DMS153 treated with DMSO at 0.1 percent for 48 hours (cell line): Measurements from ENCODE around the gene AIF1L.
"Not testable (repeated sequence)": the region's sequence is repeated elsewhere in the genome, so short reads cannot be mapped to it uniquely, and the experiment has no call there.

Experiments
- DNase-seq: peaks from one replicate; lab custom pipeline; 2025; ENCODE audit not compliant: unreplicated experiment; lab: John Stamatoyannopoulos, UW

Gene AIF1L

GRCh38 chr9:131098391-131099101 is 2.2 kb downstream of the AIF1L start:
- DNase-seq: no peak

- DNase-seq: no peak
Observed at GRCh38 chr9:131099102-131099606, 2.8 kb downstream of the AIF1L start.

GRCh38 chr9:131099845-131100244 is 3.5 kb downstream of the AIF1L start:
- DNase-seq: not testable (repeated sequence)

GRCh38 chr9:131100445-131100844 is 4.1 kb downstream of the AIF1L start:
- DNase-seq: no peak

GRCh38 chr9:131101207-131101964 is 5.1 kb downstream of the AIF1L start:
- no peak for DNase-seq

GRCh38 chr9:131103024-131103423 is 6.7 kb downstream of the AIF1L start:
- DNase-seq: no peak

GRCh38 chr9:131103535-131103934 is 7.2 kb downstream of the AIF1L start:
- no peak for DNase-seq

GRCh38 chr9:131104016-131104740 is 7.8 kb downstream of the AIF1L start:
- no peak for DNase-seq

GRCh38 chr9:131105952-131106351 is 9.6 kb downstream of the AIF1L start:
- no peak for DNase-seq

- no peak for DNase-seq
Observed at GRCh38 chr9:131107760-131108159, 11.4 kb downstream of the AIF1L start.

- no peak for DNase-seq
Observed at GRCh38 chr9:131111186-131111853, 15.0 kb downstream of the AIF1L start.

GRCh38 chr9:131111854-131112311 is 15.6 kb downstream of the AIF1L start:
- DNase-seq: no peak

- DNase-seq: no peak
Observed at GRCh38 chr9:131112374-131113154, 16.2 kb downstream of the AIF1L start.

- DNase-seq: no peak
Observed at GRCh38 chr9:131113655-131114054, 17.3 kb downstream of the AIF1L start.

GRCh38 chr9:131114084-131114535 is 17.8 kb downstream of the AIF1L start:
- DNase-seq: no peak

GRCh38 chr9:131115360-131115742 is 19.0 kb downstream of the AIF1L start:
- DNase-seq: not testable (repeated sequence)

GRCh38 chr9:131116281-131117120 is 20.2 kb downstream of the AIF1L start:
- DNase-seq: no peak

GRCh38 chr9:131117121-131117761 is 20.9 kb downstream of the AIF1L start:
- no peak for DNase-seq

GRCh38 chr9:131117762-131118145 is 21.4 kb downstream of the AIF1L start:
- no peak for DNase-seq
